IPS-18a (cell line): ENCODE results near the gene TAMALIN.
"Not testable (repeated sequence)": the region's sequence is repeated elsewhere in the genome, so short reads cannot be mapped to it uniquely, and the experiment has no call there.

Experiments used
- H3K27ac ChIP-seq: one replicate; pipeline ENCODE4 v1.5.1; 2013; ENCODE audit warnings: low read length
- H3K27me3 ChIP-seq: one replicate; pipeline ENCODE4 v1.6.1; 2013; ENCODE audit warnings: mild to moderate bottlenecking, low read length; ENCODE audit not compliant: control insufficient read depth, insufficient read depth
- H3K36me3 ChIP-seq: one replicate; pipeline ENCODE4 v1.6.1; 2013; ENCODE audit warnings: low read depth, low read length; ENCODE audit not compliant: control insufficient read depth
- H3K4me1 ChIP-seq: one replicate; pipeline ENCODE4 v1.6.1; 2013; ENCODE audit warnings: low read depth, low read length; ENCODE audit not compliant: control insufficient read depth
- H3K4me3 ChIP-seq: one replicate; pipeline ENCODE4 v1.5.1; 2013; ENCODE audit warnings: low read length
- H3K9ac ChIP-seq: one replicate; pipeline ENCODE4 v1.6.1; 2013; ENCODE audit warnings: mild to moderate bottlenecking, low read length, moderate library complexity
- H3K9me3 ChIP-seq: one replicate; pipeline ENCODE4 v1.6.1; 2013; ENCODE audit warnings: low read depth, low read length; ENCODE audit not compliant: control insufficient read depth

The TAMALIN gene

GRCh38 chr12:51972422-51972812 is 34.3 kb upstream of the TAMALIN start:
- H3K4me1 ChIP-seq = peaks cover 13% of the 10 kb centered on the region
- H3K27ac ChIP-seq = no peak overlapping the region
- H3K4me3 ChIP-seq = no peak overlapping the region
- no peak overlapping the region for H3K9ac ChIP-seq
- H3K36me3 ChIP-seq = peaks cover 9% of the 10 kb centered on the region
- no peaks in the 10 kb centered on the region for H3K9me3 ChIP-seq
- no peaks in the 10 kb centered on the region for H3K27me3 ChIP-seq

DNA sequence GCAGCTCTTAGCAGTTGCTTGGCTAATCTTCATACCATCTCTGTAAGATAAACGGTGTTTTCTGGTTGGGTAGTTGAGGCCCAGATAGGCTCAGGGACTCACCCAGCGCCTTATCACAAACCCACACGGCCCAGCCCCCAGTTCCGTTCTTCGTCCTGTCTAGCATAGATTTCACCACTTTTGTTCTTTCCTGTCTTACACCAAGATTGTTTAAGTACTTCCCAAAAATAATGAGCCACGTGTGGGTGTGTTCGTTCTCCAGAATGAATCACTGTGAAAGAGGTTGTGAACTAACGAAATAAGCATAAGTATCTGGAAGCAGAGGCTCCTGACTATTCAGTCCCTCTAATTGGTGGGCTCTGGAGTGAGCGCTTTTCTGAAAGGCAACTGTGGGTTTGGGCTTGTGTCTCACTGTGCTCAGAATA is 33.9 kb upstream of the TAMALIN start:
- H3K27ac ChIP-seq = no peak overlapping the region
- H3K36me3 ChIP-seq = peaks cover 9% of the 10 kb centered on the region
- no peak overlapping the region for H3K9ac ChIP-seq
- no peaks in the 10 kb centered on the region for H3K9me3 ChIP-seq
- H3K27me3 ChIP-seq = no peaks in the 10 kb centered on the region
- H3K4me1 ChIP-seq = peaks cover 13% of the 10 kb centered on the region
- H3K4me3 ChIP-seq = no peak overlapping the region

- Histone ChIP-seq H3K9ac (no peak overlapping the region), H3K27me3 (no peaks in the 10 kb centered on the region), H3K4me1 (peaks cover 13% of the 10 kb centered on the region), H3K36me3 (peaks cover 9% of the 10 kb centered on the region), H3K9me3 (no peaks in the 10 kb centered on the region), H3K4me3 (no peak overlapping the region), H3K27ac (no peak overlapping the region)
These were observed 33.2 kb upstream of the TAMALIN start for GRCh38 chr12:51973560-51973959.

DNA sequence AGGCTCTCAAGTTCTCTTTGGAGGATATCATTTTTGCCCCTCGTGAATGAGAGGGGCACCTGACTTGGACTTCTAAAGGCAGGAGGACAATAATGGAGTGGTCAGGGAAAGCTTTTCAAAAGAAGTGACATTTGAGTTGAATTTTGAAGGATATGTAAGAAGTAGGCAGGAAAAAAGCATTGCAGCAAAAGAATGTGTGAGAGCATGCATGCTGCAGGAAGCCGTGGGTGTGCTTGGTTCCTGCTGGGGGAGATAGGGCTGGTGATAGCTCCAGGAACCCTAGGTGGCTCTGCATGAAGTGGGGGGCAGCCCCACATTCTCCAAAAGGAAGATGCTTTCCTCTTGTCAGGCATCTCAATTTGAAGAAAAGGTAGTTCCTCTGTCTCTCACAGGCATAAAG is 32.1 kb upstream of the TAMALIN start:
- H3K9me3 ChIP-seq = no peaks in the 10 kb centered on the region
- no peak overlapping the region for H3K27ac ChIP-seq
- no peaks in the 10 kb centered on the region for H3K27me3 ChIP-seq
- peaks cover 9% of the 10 kb centered on the region for H3K36me3 ChIP-seq
- no peak overlapping the region for H3K9ac ChIP-seq
- H3K4me3 ChIP-seq = no peak overlapping the region
- H3K4me1 ChIP-seq = peaks cover 13% of the 10 kb centered on the region

- peaks cover 9% of the 10 kb centered on the region for H3K36me3 ChIP-seq
- no peaks in the 10 kb centered on the region for H3K27me3 ChIP-seq
- no peaks in the 10 kb centered on the region for H3K9me3 ChIP-seq
- no peak overlapping the region for H3K9ac ChIP-seq
- no peak overlapping the region for H3K4me3 ChIP-seq
- H3K27ac ChIP-seq = no peak overlapping the region
- peaks cover 13% of the 10 kb centered on the region for H3K4me1 ChIP-seq
These were observed 31.6 kb upstream of the TAMALIN start for GRCh38 chr12:51975196-51975595.

- Histone ChIP-seq H3K27me3 (no peaks in the 10 kb centered on the region), H3K27ac (no peak overlapping the region), H3K9ac (no peak overlapping the region), H3K4me3 (no peak overlapping the region), H3K9me3 (no peaks in the 10 kb centered on the region), H3K4me1 (peaks cover 13% of the 10 kb centered on the region), H3K36me3 (peaks cover 9% of the 10 kb centered on the region)
These were observed 30.2 kb upstream of the TAMALIN start for GRCh38 chr12:51976376-51977160.

DNA sequence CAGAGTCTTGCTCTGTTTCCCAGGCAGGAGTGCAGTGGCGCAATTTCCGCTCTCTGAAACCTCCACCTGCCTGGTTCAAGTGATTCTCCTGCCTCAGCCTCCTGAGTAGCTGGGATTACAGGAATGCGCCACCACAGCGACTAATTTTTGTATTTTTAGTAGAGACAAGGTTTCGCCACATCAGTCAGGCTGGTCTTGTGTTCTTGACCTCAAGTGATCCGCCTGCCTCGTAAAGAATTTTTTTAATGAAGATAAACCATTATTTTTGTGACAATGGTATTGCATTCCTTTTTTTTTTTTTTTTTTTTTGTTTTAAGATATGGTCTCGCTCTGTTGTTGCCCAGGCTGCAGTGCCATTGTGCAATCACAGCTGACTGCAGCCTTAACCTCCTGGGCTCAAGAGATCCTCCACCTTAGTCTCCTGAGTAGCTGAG is 29.4 kb upstream of the TAMALIN start:
- no peak overlapping the region for H3K27ac ChIP-seq
- H3K9ac ChIP-seq = no peak overlapping the region
- no peak overlapping the region for H3K4me3 ChIP-seq

DNA sequence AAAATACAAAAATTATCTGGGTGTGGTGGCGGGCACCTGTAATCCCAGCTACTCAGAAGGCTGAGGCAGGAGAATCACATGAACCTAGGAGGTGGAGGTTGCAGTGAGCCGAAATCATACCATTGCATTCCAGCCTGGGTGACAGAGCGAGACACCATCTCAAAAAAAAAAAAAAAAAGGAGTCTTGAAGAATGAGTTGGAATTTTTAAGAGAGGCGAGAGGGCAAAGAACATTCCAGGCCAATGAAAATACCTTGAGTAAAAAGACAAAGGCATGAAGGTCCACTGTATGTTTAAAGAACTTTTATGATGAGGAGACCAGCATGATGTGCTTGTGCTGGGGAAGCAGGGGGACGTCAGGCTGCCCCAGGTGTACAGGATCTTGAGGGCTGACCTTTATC is 27.4 kb upstream of the TAMALIN start:
- H3K9me3 ChIP-seq, H3K9ac ChIP-seq, H3K4me3 ChIP-seq, H3K4me1 ChIP-seq, H3K27ac ChIP-seq, H3K27me3 ChIP-seq: not testable (repeated sequence)
- H3K36me3 ChIP-seq = peaks cover 29% of the 10 kb centered on the region

More for the DNA sequence above, 29.4 kb upstream of the TAMALIN start:
- no peaks in the 10 kb centered on the region for H3K27me3 ChIP-seq
- no peaks in the 10 kb centered on the region for H3K9me3 ChIP-seq
- peaks cover 16% of the 10 kb centered on the region for H3K36me3 ChIP-seq
- H3K4me1 ChIP-seq = peaks cover 13% of the 10 kb centered on the region

DNA sequence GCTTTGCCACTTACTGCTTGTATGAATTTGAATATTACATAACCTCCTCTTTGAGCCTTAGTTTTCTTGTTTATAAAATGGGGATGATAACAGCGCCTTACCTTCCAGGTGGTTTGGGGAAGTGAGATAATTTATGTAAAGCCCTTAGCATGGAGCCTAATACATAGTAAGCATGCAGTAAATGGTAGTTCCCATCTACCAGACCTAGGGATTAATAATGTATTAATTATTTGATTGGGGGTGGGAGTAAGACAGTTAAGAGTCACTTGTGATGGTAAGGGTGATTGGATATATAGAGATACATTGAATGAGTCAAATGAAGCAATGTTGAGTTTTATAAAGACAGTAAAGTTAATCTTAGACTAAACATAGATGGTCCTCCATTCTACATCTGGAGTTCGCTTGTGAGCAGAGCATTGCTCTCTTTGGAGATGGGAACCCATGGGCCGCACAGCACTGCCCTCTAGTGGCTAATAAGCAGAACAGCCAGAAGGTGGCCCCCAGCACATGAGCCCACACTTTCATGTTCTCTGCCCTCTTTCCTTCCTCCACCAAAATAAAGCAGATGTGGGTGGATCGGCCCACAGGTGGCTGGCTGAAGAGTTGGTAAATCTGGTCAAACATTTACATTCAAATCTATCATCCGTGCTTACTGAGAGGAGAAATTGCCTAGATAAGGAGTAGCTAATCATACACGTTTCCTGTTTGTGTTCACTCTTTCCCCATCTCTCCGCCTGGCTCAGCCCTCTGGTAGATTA is 26.5 kb upstream of the TAMALIN start:
- H3K27ac ChIP-seq = no peak overlapping the region
- no peak overlapping the region for H3K9ac ChIP-seq
- no peaks in the 10 kb centered on the region for H3K27me3 ChIP-seq
- H3K4me1 ChIP-seq = no peaks in the 10 kb centered on the region
- H3K36me3 ChIP-seq = peaks cover 36% of the 10 kb centered on the region
- no peak overlapping the region for H3K4me3 ChIP-seq
- H3K9me3 ChIP-seq = no peaks in the 10 kb centered on the region

- Histone ChIP-seq H3K4me1 (no peaks in the 10 kb centered on the region), H3K27ac (no peak overlapping the region), H3K9me3 (no peaks in the 10 kb centered on the region), H3K4me3 (no peak overlapping the region), H3K36me3 (peaks cover 39% of the 10 kb centered on the region), H3K9ac (no peak overlapping the region), H3K27me3 (no peaks in the 10 kb centered on the region)
These were observed 26.0 kb upstream of the TAMALIN start for GRCh38 chr12:51980809-51981127.

DNA sequence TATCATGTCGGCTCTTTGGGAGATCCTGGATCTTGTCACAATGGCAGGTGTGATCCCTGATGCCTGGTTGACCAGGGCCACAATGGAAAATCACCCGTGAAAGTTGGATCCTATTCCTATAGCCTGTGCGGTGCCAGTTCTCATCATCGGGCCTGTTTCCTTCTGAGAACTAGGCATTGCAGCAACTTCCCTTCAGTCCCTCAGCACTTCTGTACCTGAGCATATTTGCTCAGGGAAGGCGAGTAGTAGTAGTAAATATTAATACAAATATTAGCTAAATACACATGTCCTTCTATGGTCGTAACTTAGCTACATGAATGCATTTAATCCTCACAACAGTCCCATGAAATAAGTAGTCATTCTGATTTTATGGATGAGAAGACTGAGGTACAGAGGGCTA is 22.1 kb upstream of the TAMALIN start:
- Histone ChIP-seq H3K4me3 (no peak overlapping the region), H3K9ac (no peak overlapping the region), H3K27me3 (no peaks in the 10 kb centered on the region), H3K27ac (no peak overlapping the region), H3K4me1 (no peaks in the 10 kb centered on the region), H3K9me3 (no peaks in the 10 kb centered on the region), H3K36me3 (peaks cover 36% of the 10 kb centered on the region)
